ENCODE data around the gene ARHGEF37.

Gene ARHGEF37

GRCh38 chr5:149549461-149550267 lies 31.6 kb upstream of the ARHGEF37 start:
- no peaks in the 10 kb centered on the region for H3K27me3 ChIP-seq (ENCODE audit: control insufficient read depth in 1 of 2, insufficient read depth in 2 of 2, low read length in 2 of 2)
- peak overlapping the region; percentile 91 for H3K27ac ChIP-seq (ENCODE audit: low read depth, low read length)
- no peaks in the 10 kb centered on the region for H3K9me3 ChIP-seq (ENCODE audit: control insufficient read depth in 1 of 2, low read length in 2 of 2)
- peaks cover 19 to 35% of the 10 kb centered on the region in 2 donors for H3K36me3 ChIP-seq (ENCODE audit: control insufficient read depth in 1 of 2, insufficient read depth in 2 of 2, low read length in 2 of 2)
- peak overlapping the region; percentile 79 to 96 for H3K4me3 ChIP-seq (ENCODE audit: low read depth in 1 of 2, low read length in 2 of 2)
- H3K4me1 ChIP-seq (ENCODE audit: control insufficient read depth in 1 of 2, insufficient read depth in 2 of 2, low read length in 2 of 2): peaks cover 25 to 33% of the 10 kb centered on the region in 2 donors
- peak overlapping the region; percentile 94 to 100 for H3K9ac ChIP-seq (ENCODE audit: low read depth in 1 of 2, low read length in 2 of 2)

DNA sequence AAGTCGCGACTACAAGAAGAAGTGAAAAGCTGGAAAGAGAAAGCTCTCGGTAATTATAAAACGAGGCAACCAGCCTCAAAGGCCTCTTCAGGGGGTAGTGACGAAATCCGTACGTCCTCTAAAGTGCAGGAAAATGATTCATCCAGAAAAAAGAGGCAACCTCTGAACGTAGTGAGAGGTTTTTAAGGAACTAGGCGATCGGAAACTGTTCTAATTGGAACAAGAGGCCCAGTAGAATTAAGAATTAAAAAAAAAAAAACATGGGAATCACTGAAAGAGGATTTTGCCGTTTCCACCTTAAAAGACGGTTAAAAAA lies 31.1 kb upstream of the ARHGEF37 start:
- Histone ChIP-seq H3K9ac (ENCODE audit: low read depth in 1 of 2, low read length in 2 of 2) (peak overlapping the region; percentile 94 to 100), H3K9me3 (ENCODE audit: control insufficient read depth in 1 of 2, low read length in 2 of 2) (no peaks in the 10 kb centered on the region), H3K4me1 (ENCODE audit: control insufficient read depth in 1 of 2, insufficient read depth in 2 of 2, low read length in 2 of 2) (peaks cover 20 to 31% of the 10 kb centered on the region in 2 donors), H3K27me3 (ENCODE audit: control insufficient read depth in 1 of 2, insufficient read depth in 2 of 2, low read length in 2 of 2) (no peaks in the 10 kb centered on the region), H3K27ac (ENCODE audit: low read depth, low read length) (peak overlapping the region; percentile 91), H3K36me3 (ENCODE audit: control insufficient read depth in 1 of 2, insufficient read depth in 2 of 2, low read length in 2 of 2) (peaks cover 18 to 30% of the 10 kb centered on the region in 2 donors), H3K4me3 (ENCODE audit: low read depth in 1 of 2, low read length in 2 of 2) (peak overlapping the region; percentile 79 to 96)

DNA sequence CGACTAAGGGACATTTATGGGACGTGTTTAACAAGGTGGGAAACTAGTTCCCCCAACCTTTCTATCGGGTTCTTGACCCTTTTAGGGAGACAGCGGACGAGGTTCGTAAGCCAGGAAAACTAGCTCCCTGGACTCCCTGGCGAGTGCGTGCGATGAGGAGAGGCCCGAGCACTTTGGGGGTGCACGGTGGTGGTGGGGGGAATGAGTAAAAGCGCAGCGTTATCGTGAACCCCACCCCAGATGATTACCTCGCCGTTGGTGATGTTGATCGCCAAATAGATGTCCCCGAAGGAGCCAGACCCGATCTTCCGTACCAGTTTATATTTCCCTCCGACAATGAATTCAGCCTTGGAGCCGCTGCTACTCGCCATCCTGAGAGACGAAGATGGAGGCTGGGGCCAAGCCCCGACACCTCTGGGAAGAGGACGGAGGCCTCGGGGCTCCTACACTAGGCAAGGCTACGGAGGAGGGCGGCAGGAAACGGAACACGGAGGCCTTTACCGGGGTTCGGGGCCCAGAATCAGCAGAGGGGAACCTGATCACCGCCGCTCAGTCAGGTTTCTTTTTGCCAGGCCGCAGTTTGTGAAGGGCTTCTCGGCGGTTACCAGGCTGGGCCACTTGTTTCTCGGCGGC lies 30.6 kb upstream of the ARHGEF37 start:
- Histone ChIP-seq H3K36me3 (ENCODE audit: control insufficient read depth in 1 of 2, insufficient read depth in 2 of 2, low read length in 2 of 2) (peaks cover 13 to 25% of the 10 kb centered on the region in 2 donors), H3K27ac (ENCODE audit: low read depth, low read length) (peak overlapping the region; percentile 91), H3K9ac (ENCODE audit: low read depth in 1 of 2, low read length in 2 of 2) (peak overlapping the region; percentile 94 to 100), H3K4me1 (ENCODE audit: control insufficient read depth in 1 of 2, insufficient read depth in 2 of 2, low read length in 2 of 2) (peaks cover 17 to 27% of the 10 kb centered on the region in 2 donors), H3K4me3 (ENCODE audit: low read depth in 1 of 2, low read length in 2 of 2) (peak overlapping the region; percentile 79 to 96), H3K27me3 (ENCODE audit: control insufficient read depth in 1 of 2, insufficient read depth in 2 of 2, low read length in 2 of 2) (no peaks in the 10 kb centered on the region), H3K9me3 (ENCODE audit: control insufficient read depth in 1 of 2, low read length in 2 of 2) (no peaks in the 10 kb centered on the region)

GRCh38 chr5:149551227-149552037 lies 29.9 kb upstream of the ARHGEF37 start, which contains the start of gene CSNK1A1:
Gene CSNK1A1 (minus strand): TSS chr5:149551439. CDS start chr5:149550964, 475 bp downstream.
- no peaks in the 10 kb centered on the region for H3K27me3 ChIP-seq (ENCODE audit: control insufficient read depth in 1 of 2, insufficient read depth in 2 of 2, low read length in 2 of 2)
- peak within 1 kb of the TSS; percentile 94 to 100 for H3K9ac ChIP-seq (ENCODE audit: low read depth in 1 of 2, low read length in 2 of 2)
- peaks cover 17 to 27% of the 10 kb centered on the region in 2 donors for H3K4me1 ChIP-seq (ENCODE audit: control insufficient read depth in 1 of 2, insufficient read depth in 2 of 2, low read length in 2 of 2)
- peak within 1 kb of the TSS; percentile 79 to 96 for H3K4me3 ChIP-seq (ENCODE audit: low read depth in 1 of 2, low read length in 2 of 2)
- H3K9me3 ChIP-seq (ENCODE audit: control insufficient read depth in 1 of 2, low read length in 2 of 2): no peaks in the 10 kb centered on the region
- peak within 1 kb of the TSS; percentile 91 for H3K27ac ChIP-seq (ENCODE audit: low read depth, low read length)
- peaks cover 13 to 20% of the 10 kb centered on the region in 2 donors for H3K36me3 ChIP-seq (ENCODE audit: control insufficient read depth in 1 of 2, insufficient read depth in 2 of 2, low read length in 2 of 2)

DNA sequence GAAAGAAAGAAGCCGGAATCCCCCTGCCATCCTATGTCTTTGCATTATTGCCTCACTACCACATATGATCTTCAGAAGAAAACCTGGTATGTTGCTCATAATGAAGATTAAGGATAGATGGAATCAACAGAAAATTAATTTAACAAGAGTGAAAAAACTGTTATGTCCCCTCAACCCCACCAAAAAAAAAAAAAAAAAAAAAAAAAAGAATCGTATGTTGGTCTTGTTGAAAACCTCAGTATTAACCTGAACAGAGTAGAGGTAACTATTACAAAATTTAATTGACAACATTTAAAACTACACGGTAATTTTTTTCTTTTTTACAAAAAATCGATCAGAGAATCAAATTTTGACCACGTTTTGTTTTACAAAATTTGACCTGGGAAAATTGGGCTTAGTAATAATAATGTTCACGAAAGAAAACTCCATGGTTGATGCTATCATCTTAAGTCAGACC lies 29.2 kb upstream of the ARHGEF37 start:
- peak overlapping the region; percentile 80 to 87 for H3K9ac ChIP-seq (ENCODE audit: low read depth in 1 of 2, low read length in 2 of 2)
- H3K4me3 ChIP-seq (ENCODE audit: low read depth in 1 of 2, low read length in 2 of 2): peak overlapping the region; percentile 79 to 96
- no peaks in the 10 kb centered on the region for H3K9me3 ChIP-seq (ENCODE audit: control insufficient read depth in 1 of 2, low read length in 2 of 2)
- peak overlapping the region; percentile 90 for H3K27ac ChIP-seq (ENCODE audit: low read depth, low read length)
- H3K36me3 ChIP-seq (ENCODE audit: control insufficient read depth in 1 of 2, insufficient read depth in 2 of 2, low read length in 2 of 2): peaks cover 7 to 17% of the 10 kb centered on the region in 2 donors
- no peaks in the 10 kb centered on the region for H3K27me3 ChIP-seq (ENCODE audit: control insufficient read depth in 1 of 2, insufficient read depth in 2 of 2, low read length in 2 of 2)
- peaks cover 10 to 22% of the 10 kb centered on the region in 2 donors for H3K4me1 ChIP-seq (ENCODE audit: control insufficient read depth in 1 of 2, insufficient read depth in 2 of 2, low read length in 2 of 2)

GRCh38 chr5:149552553-149553160 lies 28.6 kb upstream of the ARHGEF37 start:
- H3K9ac ChIP-seq (ENCODE audit: low read depth in 1 of 2, low read length in 2 of 2): no peak overlapping the region
- H3K4me3 ChIP-seq (ENCODE audit: low read depth in 1 of 2, low read length in 2 of 2): no peak overlapping the region
- no peak overlapping the region for H3K27ac ChIP-seq (ENCODE audit: low read depth, low read length)

GRCh38 chr5:149559706-149560105 lies 21.6 kb upstream of the ARHGEF37 start:
- H3K9me3 ChIP-seq (ENCODE audit: control insufficient read depth in 1 of 2, low read length in 2 of 2): no peaks in the 10 kb centered on the region
- H3K4me1 ChIP-seq (ENCODE audit: control insufficient read depth in 1 of 2, insufficient read depth in 2 of 2, low read length in 2 of 2): peaks cover 4 to 6% of the 10 kb centered on the region in 2 donors
- H3K27me3 ChIP-seq (ENCODE audit: control insufficient read depth in 1 of 2, insufficient read depth in 2 of 2, low read length in 2 of 2): no peaks in the 10 kb centered on the region
- no peak overlapping the region for H3K27ac ChIP-seq (ENCODE audit: low read depth, low read length)
- H3K9ac ChIP-seq (ENCODE audit: low read depth in 1 of 2, low read length in 2 of 2): no peak overlapping the region
- no peak overlapping the region for H3K4me3 ChIP-seq (ENCODE audit: low read depth in 1 of 2, low read length in 2 of 2)
- H3K36me3 ChIP-seq (ENCODE audit: control insufficient read depth in 1 of 2, insufficient read depth in 2 of 2, low read length in 2 of 2): no peaks in the 10 kb centered on the region

More at GRCh38 chr5:149552553-149553160, 28.6 kb upstream of the ARHGEF37 start:
- Histone ChIP-seq H3K36me3 (ENCODE audit: control insufficient read depth in 1 of 2, insufficient read depth in 2 of 2, low read length in 2 of 2) (peaks cover 6 to 11% of the 10 kb centered on the region in 2 donors), H3K4me1 (ENCODE audit: control insufficient read depth in 1 of 2, insufficient read depth in 2 of 2, low read length in 2 of 2) (peaks cover 7 to 16% of the 10 kb centered on the region in 2 donors), H3K27me3 (ENCODE audit: control insufficient read depth in 1 of 2, insufficient read depth in 2 of 2, low read length in 2 of 2) (no peaks in the 10 kb centered on the region), H3K9me3 (ENCODE audit: control insufficient read depth in 1 of 2, low read length in 2 of 2) (no peaks in the 10 kb centered on the region)

DNA sequence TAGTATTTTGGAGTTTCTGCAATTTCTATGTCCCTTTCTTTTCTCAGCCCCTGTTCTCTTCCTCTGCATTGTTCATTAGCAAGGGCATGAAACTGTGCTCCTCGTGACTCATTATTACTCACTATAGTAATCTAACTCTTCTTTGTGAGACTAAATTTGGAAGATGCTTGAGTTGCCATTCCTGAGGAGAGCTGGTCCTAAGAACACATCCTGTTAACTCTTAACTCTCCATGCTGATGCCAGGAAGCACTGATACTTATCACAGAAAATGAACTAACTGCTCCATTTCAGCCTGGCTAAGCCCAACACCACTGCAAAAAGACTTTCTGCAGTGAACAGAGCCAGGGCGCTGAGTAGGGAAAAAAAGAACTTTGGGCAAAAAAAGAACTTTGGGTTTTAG lies 19.4 kb upstream of the ARHGEF37 start:
- peaks cover 4 to 6% of the 10 kb centered on the region in 2 donors for H3K4me1 ChIP-seq (ENCODE audit: control insufficient read depth in 1 of 2, insufficient read depth in 2 of 2, low read length in 2 of 2)
- H3K9me3 ChIP-seq (ENCODE audit: control insufficient read depth in 1 of 2, low read length in 2 of 2): no peaks in the 10 kb centered on the region

GRCh38 chr5:149563466-149563865 lies 17.8 kb upstream of the ARHGEF37 start:
- Histone ChIP-seq H3K9me3 (ENCODE audit: control insufficient read depth in 1 of 2, low read length in 2 of 2) (no peaks in the 10 kb centered on the region), H3K4me3 (ENCODE audit: low read depth in 1 of 2, low read length in 2 of 2) (no peak overlapping the region), H3K36me3 (ENCODE audit: control insufficient read depth in 1 of 2, insufficient read depth in 2 of 2, low read length in 2 of 2) (no peaks in the 10 kb centered on the region), H3K4me1 (ENCODE audit: control insufficient read depth in 1 of 2, insufficient read depth in 2 of 2, low read length in 2 of 2) (peaks cover 4 to 6% of the 10 kb centered on the region in 2 donors), H3K27ac (ENCODE audit: low read depth, low read length) (peak overlapping the region; percentile 23), H3K27me3 (ENCODE audit: control insufficient read depth in 1 of 2, insufficient read depth in 2 of 2, low read length in 2 of 2) (no peaks in the 10 kb centered on the region), H3K9ac (ENCODE audit: low read depth in 1 of 2, low read length in 2 of 2) (no peak overlapping the region)

More for the DNA sequence above, 19.4 kb upstream of the ARHGEF37 start:
- Histone ChIP-seq H3K27me3 (ENCODE audit: control insufficient read depth in 1 of 2, insufficient read depth in 2 of 2, low read length in 2 of 2) (no peaks in the 10 kb centered on the region), H3K9ac (ENCODE audit: low read depth in 1 of 2, low read length in 2 of 2) (no peak overlapping the region), H3K36me3 (ENCODE audit: control insufficient read depth in 1 of 2, insufficient read depth in 2 of 2, low read length in 2 of 2) (no peaks in the 10 kb centered on the region), H3K4me3 (ENCODE audit: low read depth in 1 of 2, low read length in 2 of 2) (no peak overlapping the region), H3K27ac (ENCODE audit: low read depth, low read length) (peak overlapping the region; percentile 67)
